Activated naive CD8-positive, alpha-beta T cell treated with anti-CD3 and anti-CD28 coated beads, Interleukin-2, amount 50 U/mL, for 24 hours (primary cell): ENCODE results near the gene OPN5.

ENCODE experiments used
- ATAC-seq: fragments of 150-1000 bp; cut with Tn5 transposase; one replicate; pipeline ENCODE4 v1.10.0; 2021
- DNase-seq: peaks from one replicate; pipeline ENCODE4 v3.0.0; 2021
- H3K27ac Mint-ChIP-seq: one replicate; pipeline ENCODE4 v1.8.0; 2021; ENCODE audit warnings: mild to moderate bottlenecking, mixed read lengths
- H3K27me3 Mint-ChIP-seq: one replicate; pipeline ENCODE4 v1.8.0; 2021; ENCODE audit warnings: mixed read lengths
- H3K36me3 Mint-ChIP-seq: one replicate; pipeline ENCODE4 v1.8.0; 2021; ENCODE audit warnings: low read depth, mixed read lengths
- H3K4me1 Mint-ChIP-seq: one replicate; pipeline ENCODE4 v1.8.0; 2021; ENCODE audit warnings: mixed read lengths
- H3K4me3 Mint-ChIP-seq: one replicate; pipeline ENCODE4 v1.8.0; 2021; ENCODE audit warnings: mild to moderate bottlenecking, moderate library complexity, mixed read lengths
- H3K9me3 Mint-ChIP-seq: one replicate; pipeline ENCODE4 v1.8.0; 2021; ENCODE audit warnings: mixed read lengths

OPN5 gene

GRCh38 chr6:47862731-47863130 is 80.9 kb downstream of the OPN5 start:
- Mint-ChIP-seq H3K4me3 (no peak overlapping the region), H3K36me3 (no peaks in the 10 kb centered on the region), H3K9me3 (no peaks in the 10 kb centered on the region), H3K27ac (no peak overlapping the region), H3K4me1 (no peaks in the 10 kb centered on the region), H3K27me3 (peaks cover 3% of the 10 kb centered on the region)
- DNase-seq (no peak), ATAC-seq (no peak)

GRCh38 chr6:47865206-47865605 is 83.4 kb downstream of the OPN5 start:
- Mint-ChIP-seq H3K9me3 (no peaks in the 10 kb centered on the region), H3K27ac (no peak overlapping the region), H3K4me1 (no peaks in the 10 kb centered on the region), H3K27me3 (peaks cover 3% of the 10 kb centered on the region), H3K4me3 (no peak overlapping the region), H3K36me3 (no peaks in the 10 kb centered on the region)
- ATAC-seq (no peak), DNase-seq (no peak)

GRCh38 chr6:47875593-47875992 is 93.8 kb downstream of the OPN5 start:
- H3K9me3 Mint-ChIP-seq: no peaks in the 10 kb centered on the region
- peaks cover 3% of the 10 kb centered on the region for H3K27me3 Mint-ChIP-seq
- ATAC-seq: no peak

More at GRCh38 chr6:47875593-47875992, 93.8 kb downstream of the OPN5 start:
- DNase-seq: no peak
- Mint-ChIP-seq H3K4me1 (no peaks in the 10 kb centered on the region), H3K27ac (no peak overlapping the region), H3K36me3 (no peaks in the 10 kb centered on the region), H3K4me3 (no peak overlapping the region)
